ENCODE measurements around the gene MYLIP.

- TF ChIP-seq, protein P1, sequence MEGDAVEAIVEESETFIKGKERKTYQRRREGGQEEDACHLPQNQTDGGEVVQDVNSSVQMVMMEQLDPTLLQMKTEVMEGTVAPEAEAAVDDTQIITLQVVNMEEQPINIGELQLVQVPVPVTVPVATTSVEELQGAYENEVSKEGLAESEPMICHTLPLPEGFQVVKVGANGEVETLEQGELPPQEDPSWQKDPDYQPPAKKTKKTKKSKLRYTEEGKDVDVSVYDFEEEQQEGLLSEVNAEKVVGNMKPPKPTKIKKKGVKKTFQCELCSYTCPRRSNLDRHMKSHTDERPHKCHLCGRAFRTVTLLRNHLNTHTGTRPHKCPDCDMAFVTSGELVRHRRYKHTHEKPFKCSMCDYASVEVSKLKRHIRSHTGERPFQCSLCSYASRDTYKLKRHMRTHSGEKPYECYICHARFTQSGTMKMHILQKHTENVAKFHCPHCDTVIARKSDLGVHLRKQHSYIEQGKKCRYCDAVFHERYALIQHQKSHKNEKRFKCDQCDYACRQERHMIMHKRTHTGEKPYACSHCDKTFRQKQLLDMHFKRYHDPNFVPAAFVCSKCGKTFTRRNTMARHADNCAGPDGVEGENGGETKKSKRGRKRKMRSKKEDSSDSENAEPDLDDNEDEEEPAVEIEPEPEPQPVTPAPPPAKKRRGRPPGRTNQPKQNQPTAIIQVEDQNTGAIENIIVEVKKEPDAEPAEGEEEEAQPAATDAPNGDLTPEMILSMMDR (conservative IDR thresholded peaks at IDR 0.05; ENCODE audit: low read length) = no peak
- TF ChIP-seq EZH2phosphoT487 (IDR thresholded peaks at IDR 0.05; ENCODE audit: borderline replicate concordance) = no peak
Observed at GRCh38 chr6:16184551-16184950, 55.7 kb downstream of the MYLIP start.

All from Loucy (cell line).